Hematopoietic multipotent progenitor cell treated with erythropoietin and hydrocortisone succinate and interleukin-3 and kit ligand, for 15 days (in vitro differentiated cells): ENCODE measurements around the gene SOX1.

Source experiments
- DNase-seq: peaks from one replicate; pipeline ENCODE4 v3.0.0-alpha.2; 2015; ENCODE audit warnings: low spot score

Gene SOX1

DNA sequence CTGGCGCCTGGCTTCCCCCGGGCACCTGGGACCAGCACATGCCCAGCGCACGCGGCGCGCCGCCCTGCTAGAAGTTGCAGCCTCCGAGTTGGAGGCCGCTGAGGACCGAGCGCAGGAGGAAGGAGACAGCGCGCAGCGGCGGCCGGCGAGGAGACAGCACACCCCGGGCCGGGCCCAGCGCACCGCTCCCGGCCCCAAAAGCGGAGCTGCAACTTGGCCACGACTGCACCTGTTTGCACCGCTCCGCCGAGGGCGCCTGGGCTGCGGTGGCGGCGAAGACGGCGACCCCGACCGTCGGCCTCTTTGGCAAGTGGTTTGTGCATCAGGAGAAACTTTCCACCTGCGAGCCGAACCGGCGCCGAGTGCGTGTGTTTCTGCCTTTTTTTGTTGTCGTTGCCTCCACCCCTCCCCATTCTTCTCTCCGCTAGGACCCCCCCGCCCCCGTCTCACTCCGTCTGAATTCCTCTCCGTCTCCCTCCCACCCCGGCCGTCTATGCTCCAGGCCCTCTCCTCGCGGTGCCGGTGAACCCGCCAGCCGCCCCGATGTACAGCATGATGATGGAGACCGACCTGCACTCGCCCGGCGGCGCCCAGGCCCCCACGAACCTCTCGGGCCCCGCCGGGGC is at the start of gene SOX1:
TSS of gene SOX1 (plus strand) at position 34 of the 626 bp plus-strand sequence. CDS start at position 544, 510 bp downstream.
- no peak for DNase-seq

DNA sequence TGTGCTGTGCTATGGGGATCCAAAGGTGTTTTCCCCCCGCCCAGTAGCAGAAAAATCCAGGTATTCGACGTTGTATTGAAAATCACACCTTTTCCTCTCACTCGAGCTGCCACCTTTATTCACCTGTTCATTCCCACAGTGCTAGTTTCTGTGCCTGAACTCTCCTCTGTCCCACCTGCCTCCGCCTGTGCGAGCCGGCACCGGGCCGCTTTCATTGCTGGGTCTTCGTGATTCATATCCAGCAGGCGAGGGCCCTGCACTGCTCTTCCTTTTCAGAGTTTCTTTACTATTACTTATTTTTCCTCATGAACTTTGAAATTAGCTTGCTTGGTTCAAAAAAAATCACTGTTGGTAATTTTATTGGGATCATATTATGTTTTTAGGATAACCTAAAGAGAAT is 42.4 kb upstream of the SOX1 start:
- no peak for DNase-seq

DNA sequence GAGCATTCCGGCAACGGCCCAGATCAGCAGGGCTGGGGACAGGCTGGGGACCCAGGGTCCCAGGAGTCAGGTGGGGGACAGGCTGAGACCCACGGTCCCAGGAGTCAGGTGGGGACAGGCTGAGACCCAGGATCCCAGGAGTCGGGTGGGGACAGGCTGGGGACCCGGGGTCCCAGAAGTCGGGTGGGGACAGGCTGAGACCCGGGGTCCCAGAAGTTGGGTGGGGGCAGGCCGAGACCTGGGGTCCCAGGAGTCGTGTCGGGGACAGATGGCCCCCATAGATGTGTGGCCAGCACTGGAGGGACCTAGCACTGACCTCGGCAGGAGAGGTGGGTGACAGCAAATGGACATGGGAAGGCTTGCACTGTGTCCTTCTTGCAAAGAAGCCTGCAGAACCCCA is 39.7 kb upstream of the SOX1 start:
- DNase-seq, result no peak

DNA sequence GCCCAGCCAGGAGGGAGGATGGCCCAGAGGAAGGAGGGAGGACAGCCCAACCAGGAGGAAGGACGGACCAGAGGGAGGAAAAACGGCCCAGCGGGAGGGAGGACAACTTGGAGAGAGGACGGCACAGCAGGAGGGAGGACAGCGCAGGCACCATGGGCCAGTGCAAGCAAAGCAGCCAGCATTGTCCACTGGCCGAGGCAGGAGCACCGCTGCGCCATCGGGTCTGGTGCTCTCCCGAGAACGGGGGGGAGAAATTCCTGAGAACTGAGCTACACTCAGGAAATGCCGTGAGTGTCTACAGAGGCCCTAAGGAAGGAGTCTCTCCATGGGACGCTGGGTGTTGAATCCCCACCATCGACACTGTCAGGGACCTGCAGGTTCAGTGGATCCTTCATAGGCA is 38.5 kb upstream of the SOX1 start:
- no peak for DNase-seq

DNA sequence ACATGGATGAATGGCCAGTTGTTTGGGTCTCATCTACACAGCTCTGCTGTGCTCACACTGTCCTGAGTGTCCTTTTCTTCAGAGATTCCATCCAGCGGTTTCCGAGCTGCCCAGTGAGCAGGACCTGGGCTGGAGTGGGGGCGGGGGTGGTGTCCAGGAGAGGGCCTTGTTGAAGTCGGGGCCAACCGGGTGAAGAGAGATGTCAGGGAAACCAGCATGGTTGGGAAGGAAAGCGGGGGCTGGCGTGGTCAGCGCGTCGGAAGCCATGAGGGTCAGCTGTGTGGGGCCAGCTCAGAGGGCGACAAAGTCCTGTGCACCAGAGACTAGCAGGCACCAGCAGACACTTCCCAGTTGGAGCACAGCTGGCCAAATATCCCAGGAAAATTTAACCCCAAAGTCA is 37.8 kb upstream of the SOX1 start:
- DNase-seq, result no peak

DNA sequence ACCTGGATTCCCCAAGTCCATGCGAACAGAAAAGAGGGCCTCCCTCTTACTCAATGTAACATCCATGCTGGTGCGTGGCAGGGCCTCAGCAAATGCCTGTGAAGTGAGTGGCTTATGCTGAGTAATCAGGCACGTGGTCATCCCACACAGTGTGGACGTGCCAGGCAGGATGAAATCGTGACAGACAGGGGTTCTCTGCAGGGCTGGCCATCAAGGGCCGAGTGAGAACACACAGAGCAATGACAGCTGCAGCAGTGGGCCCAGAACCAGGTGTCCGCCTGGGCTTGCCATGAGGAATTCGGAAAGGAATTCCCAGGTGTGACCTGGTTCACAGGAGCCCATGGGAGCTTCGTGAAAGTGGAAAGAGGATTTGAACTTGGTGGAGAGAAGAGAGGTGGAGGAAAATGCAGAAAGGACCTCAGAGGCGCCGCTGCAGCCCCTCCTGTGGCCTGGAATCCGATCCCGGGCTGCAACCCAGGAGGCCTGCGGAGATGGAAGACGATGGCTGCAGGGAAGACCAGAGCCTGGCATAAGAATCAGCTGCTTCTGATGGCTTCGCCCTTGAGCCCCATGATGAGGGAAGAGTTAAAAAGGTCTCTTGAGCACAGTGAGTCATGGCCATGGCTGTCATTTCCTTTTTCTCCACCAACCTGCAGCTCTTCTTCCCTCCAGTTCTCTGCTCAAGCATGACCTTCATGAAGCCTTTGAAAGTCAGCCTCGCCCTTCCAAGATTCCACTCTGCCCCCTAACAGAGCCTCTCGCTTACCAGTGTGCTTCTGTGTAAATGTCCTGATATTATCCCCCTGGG is 34.6 kb upstream of the SOX1 start:
- no peak for DNase-seq

DNA sequence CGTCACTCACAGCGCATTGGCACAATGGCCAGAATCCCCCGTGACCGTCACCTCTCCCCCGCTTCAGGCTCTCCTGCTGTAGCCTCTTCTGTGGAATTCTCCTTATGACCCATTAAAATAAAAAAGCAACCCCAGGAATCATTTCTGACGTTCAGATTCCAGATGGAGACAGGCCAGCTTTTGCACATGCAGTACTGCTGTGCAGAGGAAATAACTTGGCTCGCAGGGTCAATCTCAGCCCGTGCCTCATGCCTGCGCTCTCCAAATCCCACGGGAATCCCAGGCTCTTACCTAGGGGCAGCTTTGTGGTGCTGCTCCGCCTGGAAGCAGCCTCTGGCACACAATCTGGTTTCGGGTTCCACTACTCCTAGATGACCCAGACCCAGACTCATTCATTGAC is 32.7 kb upstream of the SOX1 start:
- DNase-seq, result no peak

DNA sequence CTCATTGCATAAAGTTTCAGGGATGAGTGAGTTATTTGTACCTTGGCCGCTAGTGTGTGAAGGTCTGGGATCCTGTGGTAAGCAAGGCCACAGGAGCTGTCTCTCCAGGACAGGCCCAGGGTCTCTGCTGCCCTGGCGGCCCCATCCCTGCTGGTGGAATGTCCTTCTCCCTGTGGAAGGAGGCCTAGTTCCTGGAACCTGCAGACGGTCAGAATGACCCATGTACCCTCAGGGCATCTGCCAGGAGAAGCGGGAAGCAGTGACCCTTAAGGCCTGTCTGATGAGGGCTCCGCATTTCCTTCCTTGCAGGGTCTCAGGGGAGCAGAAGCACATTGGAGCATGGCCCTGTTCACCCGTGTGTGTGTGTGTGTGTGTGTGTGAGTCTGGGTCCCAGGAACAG is 32.1 kb upstream of the SOX1 start:
- no peak for DNase-seq

DNA sequence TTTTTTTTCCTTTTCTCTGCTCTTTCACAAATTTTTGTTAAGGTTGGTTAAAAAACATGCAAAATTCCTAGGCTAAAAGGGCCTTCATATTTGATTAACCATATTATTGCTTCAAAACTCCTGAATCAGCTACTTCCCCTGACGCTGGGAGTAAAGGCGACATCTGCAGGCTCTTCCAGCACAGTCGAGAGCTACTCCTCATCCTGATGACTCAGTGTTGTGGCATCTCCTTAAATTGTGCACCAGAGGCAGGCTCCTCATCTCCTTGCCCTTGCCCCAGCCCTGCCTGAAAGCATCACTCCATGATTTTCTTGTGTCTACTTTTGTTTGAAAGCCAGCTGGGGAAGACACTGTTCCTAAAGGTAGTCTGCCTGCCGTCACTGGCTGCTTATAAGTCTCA is 24.5 kb upstream of the SOX1 start:
- DNase-seq, result no peak

DNA sequence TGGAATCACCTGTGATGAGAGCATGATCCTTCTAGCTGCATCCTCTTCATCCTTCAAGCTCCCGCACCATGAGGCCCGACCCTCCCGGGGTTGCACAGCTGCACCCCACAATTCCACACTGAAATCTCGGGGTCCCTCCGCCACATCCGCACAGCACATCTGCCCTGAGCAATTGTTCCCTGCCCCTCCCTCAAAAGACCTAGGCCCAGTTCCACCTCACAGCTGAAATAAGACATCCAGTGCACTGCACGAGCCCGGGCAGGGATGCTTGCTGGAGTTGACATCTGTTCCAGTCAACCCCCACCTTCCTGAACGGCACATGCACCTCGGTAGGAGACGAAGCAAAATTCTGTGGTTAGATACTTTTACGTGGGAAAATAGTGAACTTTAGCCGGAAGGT is 14.7 kb upstream of the SOX1 start:
- DNase-seq, result no peak

DNA sequence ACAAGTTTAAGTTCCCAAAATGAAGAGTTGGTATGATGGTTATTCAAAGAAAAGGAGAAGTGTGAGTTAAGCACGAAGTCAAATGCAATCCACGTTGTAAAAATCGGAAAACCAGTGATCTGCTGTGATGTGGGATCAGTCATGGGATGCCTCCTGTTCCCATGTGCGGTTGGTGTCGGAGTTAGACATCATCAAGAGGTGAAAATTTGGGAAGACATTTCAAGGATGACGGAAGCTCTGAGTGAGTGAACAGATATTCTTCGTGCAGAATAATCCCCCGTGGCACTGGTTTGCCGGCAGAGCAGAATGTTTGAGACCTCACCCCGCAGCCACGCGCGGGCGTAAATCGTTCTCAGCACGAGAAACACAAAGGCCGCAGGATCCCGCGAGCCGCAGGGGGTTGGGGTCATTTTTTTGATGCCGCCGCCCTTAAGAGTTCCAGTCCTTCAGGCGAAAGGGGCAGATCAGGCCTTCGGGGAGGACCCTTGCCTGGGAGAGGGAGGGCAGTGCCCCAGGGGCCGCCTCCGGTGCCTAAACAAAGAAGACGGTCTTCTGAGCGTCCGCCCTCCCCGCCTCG is 13.7 kb upstream of the SOX1 start:
- DNase-seq, result no peak

DNA sequence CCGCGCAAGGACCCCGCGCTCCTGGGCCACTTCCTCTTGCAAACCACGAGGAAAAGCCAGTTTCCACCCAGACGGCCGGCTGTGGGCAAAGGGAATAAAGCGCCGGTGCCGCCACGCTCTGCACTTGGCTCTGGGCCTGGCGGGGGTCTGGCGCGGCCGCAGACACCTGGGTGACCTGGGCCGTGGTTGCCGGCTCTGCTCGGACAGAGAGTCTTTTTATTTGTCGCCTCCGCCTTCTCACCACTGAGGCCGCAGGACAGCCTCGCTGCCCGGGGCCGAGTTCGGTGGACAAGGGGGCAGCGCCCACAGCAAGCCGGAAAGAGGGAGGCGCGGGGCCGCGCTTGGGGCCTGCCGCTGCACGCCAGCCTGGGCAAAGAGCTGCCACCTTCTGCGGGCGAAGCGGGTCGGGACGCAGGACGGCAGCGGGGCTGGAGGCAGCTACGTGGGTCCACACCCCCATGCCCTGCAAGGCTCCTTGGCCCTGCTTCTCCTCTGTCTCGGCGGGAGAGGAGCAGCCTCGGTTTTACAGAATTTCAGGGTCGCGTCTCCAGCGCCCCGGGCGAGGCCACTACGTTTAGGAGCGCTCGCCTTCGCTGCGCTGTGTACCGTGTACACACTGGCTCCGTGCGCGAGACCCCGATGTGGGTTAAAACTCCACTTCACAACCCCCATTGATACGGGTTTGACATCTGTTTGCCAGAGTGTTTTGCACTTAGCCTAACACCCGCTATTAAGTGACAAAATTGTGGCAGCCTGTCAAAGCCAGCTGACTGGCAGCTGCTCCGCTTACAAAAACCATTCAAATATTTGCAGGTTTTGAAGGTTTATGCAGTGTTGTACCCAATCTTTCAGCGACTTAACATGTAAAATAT is 13.0 kb upstream of the SOX1 start:
- DNase-seq, result no peak

DNA sequence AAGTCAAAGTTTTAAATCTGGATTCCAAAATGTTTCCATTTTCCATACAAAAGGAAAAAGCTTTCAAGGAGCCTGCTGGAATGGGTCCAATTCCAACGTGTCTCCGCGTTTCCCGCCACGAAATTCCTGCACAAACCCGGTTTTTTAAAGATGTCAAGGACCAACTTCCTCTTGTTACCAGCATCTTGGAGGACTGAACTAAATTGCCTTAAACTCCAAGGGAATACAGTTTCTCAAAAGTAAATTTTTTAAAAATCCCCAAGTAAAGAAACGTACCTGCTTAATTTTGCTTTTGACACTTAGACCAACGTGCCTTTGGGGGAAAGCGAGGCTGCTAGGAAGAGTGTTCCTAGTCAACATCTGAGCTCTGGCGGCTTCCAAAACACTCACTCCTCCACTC is 12.3 kb upstream of the SOX1 start:
- no peak for DNase-seq

DNA sequence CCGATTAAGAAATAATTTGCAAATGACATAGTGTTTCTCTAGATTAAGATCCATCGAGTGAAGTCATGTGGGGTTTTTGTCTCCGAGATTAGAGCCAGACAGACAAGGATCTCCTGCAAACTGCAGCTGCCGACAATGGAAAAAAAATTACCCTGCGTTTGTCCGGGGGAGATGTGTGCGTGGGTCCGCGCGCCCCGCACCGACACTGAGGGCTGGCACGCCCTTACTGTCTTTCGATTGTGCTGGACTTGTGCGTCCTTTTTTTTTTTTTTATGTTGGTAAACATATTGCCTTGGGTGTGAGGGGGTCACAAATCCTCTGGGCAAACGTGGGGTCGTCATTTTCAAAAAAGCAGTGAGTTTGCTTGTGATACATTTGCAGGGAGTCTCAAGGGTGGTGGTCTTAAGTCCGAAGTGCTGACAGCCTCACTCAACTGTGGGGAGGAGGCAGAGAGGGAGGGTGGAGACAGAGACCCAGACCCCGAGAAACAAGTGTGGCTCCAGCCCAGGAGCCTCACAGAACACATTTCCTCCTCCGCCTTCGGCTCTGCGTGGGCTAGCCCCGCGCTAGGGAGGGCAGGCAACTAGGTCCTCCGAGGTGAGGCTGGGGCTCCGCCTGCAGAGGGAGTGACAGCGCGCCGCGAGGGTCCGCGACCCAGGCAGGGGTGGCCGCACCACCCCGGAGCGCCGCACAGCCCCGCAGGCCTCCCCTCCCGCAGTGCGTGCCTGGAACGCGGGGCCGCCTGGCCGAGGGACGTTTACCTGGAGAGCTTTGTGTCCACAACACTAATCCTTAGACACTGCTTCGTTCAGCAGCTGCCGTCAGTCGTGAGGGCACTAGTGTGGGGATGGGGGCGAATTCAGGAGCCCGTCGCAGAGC is 11.7 kb upstream of the SOX1 start:
- no peak for DNase-seq

DNA sequence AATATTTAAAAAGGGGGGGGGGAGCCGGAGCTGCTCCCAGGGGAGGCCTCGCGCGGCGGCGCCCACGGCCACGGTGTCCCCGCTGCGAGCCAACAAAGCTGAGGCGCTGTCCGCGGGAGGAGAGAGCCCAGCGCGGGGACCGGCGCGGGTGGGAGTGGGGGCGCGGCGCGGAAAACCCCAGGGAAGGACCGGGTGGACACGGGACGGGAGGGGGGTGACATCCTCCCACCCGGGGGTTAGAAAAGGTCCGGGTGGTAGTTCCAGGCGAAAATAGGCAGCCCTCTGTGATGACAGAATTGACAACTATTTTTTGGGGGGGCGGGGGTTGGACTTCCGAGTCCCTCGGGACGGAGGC is 11.1 kb upstream of the SOX1 start:
- DNase-seq, result no peak

DNA sequence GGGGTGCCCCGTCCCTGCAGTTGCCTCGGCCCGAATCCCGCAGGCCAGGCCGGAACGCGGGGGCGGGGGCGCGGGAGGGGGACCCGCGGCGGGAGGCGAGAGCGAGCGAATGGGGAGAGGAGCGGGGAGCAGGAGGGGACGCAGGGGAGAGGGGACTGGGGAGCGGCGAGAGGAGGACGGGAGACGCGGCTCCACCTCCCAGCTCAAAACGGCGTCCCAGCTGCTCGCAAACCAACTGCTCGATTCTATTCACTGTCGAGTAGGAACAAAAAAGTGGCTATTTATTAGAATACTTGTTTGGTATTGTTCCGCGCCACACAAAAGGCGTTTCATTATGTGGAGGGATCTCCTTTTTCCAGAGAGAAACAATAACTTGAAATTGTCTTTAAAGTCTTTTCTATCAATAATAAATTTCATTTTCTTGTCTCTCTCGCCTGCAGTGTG is 10.6 kb upstream of the SOX1 start:
- DNase-seq, result no peak

DNA sequence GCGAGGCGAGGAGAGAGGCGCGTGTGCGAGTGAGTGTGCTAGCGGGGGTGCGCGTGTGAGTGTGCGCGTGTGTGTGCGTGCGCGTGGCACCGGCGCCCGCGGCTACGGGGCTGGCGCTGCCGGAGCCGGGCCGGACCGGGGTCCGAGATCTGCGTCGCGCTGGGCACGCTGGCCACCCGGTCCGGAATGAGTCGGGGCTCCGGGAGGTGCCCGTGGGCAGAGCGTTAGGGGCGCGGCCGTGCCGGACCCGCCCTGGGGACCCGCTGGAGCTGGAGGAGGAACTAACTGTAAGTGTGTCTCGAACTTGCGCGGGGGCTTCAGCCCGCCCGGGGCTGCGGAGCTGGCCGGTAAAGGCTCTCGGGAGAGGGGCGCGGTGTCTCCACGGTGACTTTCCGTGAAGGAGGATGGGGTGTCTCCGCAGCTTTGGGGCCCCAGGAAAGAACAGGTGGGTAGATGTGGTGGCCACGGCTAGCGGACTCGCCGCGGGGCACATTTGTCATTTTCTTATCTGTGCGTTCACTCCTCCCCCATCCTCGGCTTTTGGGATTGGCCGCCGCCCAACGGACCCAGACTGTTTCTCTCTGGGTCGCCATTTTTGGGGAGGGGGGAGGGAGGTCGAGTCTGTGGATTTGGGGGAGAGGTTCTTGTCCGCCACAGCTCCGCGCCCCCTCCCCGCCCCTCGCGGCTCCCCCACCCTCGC is 10.1 kb upstream of the SOX1 start:
- no peak for DNase-seq

DNA sequence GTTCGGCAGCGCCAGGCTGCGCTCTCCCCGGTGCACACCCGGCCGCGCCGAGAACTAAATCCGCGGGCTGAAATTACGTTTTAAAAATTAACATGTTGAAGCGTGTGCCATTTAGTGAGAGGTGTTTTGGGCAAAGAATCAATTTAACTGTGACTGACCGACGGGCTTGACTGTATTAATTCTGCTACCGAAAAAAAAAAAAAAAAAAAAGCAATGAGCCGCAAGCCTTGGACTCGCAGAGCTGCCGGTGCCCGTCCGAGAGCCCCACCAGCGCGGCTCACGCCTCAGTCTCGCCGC is 9.6 kb upstream of the SOX1 start:
- no peak for DNase-seq

DNA sequence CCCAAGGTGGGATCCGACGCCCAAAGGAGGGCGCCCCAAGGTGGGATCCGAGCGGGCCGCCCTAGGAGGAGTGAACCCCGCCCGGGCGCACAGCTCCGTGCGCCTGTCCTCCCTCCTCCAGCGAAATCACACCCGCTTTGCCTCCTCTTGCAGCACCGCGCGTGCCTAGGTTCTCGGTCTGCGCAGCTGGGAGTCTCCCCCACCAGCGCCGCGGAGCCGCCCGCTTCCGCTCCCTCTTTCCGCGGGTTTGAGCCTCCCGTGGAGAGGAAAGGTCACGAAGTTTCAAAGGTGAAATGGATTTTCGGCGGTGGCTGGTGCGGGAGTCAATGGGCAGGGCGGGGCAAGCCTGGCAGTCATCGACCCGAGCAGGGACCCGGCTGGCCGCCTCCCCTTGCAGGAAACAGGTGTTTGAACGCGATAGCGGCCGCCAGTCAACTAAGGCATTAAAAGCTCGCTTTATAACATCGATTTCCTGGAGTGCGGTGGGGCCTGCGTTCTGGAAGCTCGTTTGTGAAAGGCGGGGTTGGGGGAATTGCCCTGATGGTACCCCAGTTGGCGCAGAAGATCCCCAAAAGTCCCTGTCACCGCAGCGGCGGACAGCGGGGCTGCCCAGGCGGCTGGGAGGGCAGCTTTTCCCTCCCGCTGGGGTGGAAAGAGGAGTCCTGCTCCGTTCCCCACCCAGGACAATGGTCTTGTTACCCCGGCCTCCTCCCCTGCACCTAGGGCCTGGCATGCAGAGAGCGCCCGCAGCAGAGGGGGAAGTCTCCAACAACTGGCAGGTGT is 9.0 kb upstream of the SOX1 start:
- no peak for DNase-seq

DNA sequence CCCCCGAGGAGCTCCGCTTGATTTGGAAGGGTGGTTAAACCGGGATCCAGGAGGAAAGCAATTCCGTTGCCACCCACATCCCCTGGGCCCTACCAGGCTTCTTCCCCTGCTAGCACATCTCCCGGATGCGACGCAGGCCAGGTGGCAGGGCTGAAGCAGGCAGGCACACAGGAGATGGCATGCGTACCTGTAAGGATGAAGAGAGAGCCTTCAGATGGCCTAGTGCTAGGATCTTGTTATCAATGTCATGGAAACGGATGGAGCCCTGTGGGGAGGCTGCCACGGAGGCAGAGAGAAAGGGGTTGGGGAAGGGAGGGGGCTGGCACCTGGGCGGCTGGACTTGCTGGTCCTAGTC is 8.5 kb upstream of the SOX1 start:
- no peak for DNase-seq

DNA sequence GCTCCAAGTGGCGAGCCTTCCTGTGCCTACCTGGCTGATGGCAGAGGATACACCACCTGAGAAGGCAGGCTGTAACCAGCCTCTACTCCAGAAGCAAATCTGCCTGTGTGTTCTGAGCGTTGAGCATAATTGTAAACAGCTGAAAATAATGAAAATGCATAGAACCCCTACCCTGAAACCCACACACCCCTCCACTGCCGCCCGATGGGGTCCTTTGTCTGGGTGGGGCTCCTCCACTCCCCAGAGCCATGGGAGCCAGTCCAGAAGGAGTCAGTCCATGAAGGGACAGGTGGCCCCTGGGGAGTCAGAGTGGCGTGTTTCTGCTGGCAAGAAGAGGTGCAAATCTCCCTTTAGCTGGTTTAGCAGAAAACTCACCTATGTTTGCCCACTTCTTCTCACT is 8.0 kb upstream of the SOX1 start:
- no peak for DNase-seq
